Karpas-422 (cell line): Measurements from ENCODE around the gene E2F1. TPM values are rescaled to one million over a fixed set of nuclear protein-coding genes. Genes with fewer than 3 reads are reported as not detected.

Source experiments
- DNase-seq: peaks from one replicate; pipeline ENCODE4 v3.0.0-alpha.2; 2015
- H2AFZ ChIP-seq: fragments of 200-600 bp; sonication (generic); 2 replicates; pipeline ENCODE4 v1.6.1; 2014; ENCODE audit warnings: antibody characterized with exemption, low read length, mixed read lengths
- H3K27ac ChIP-seq: fragments of 200-600 bp; sonication (generic); 2 replicates; pipeline ENCODE4 v1.5.1; 2014; ENCODE audit warnings: mild to moderate bottlenecking, low read length, moderate library complexity
- H3K27me3 ChIP-seq: fragments of 200-600 bp; sonication (generic); 2 replicates; pipeline ENCODE4 v1.6.1; 2014; ENCODE audit warnings: low read length, mixed read lengths
- H3K36me3 ChIP-seq: fragments of 200-600 bp; sonication (generic); 2 replicates; pipeline ENCODE4 v1.6.1; 2014; ENCODE audit warnings: low read length, mixed read lengths; ENCODE audit not compliant: insufficient read depth
- H3K4me1 ChIP-seq: fragments of 200-600 bp; sonication (generic); 2 replicates; pipeline ENCODE4 v1.6.1; 2014; ENCODE audit warnings: mild to moderate bottlenecking, low read length, mixed read lengths
- H3K4me2 ChIP-seq: fragments of 200-600 bp; sonication (generic); 2 replicates; pipeline ENCODE4 v1.6.1; 2014; ENCODE audit warnings: low read length, low read depth, mild to moderate bottlenecking; ENCODE audit not compliant: poor library complexity, severe bottlenecking
- H3K4me3 ChIP-seq: fragments of 200-600 bp; sonication (generic); 2 replicates; pipeline ENCODE4 v1.5.1; 2014; ENCODE audit warnings: mild to moderate bottlenecking, antibody characterized with exemption, low read length, mixed read lengths
- H3K79me2 ChIP-seq: fragments of 200-600 bp; sonication (generic); 2 replicates; pipeline ENCODE4 v1.6.1; 2014; ENCODE audit warnings: mild to moderate bottlenecking, low read length, mixed read lengths
- H3K9ac ChIP-seq: fragments of 200-600 bp; sonication (generic); 2 replicates; pipeline ENCODE4 v1.6.0; 2014; ENCODE audit warnings: low read length
- H3K9me2 ChIP-seq: fragments of 200-600 bp; sonication (generic), shearing (Covaris generic); replicated peaks from 2 replicates; pipeline ENCODE4 v1.6.0; 2014; ENCODE audit warnings: mild to moderate bottlenecking, low read length, moderate library complexity; ENCODE audit not compliant: insufficient read depth
- H3K9me3 ChIP-seq: fragments of 300-700, 200-600 bp; sonication (generic); 2 replicates; pipeline ENCODE4 v1.6.1; 2014; ENCODE audit warnings: low read length, mixed read lengths
- H4K20me1 ChIP-seq: fragments of 200-600 bp; sonication (generic); 2 replicates; pipeline ENCODE4 v1.6.1; 2014; ENCODE audit warnings: mild to moderate bottlenecking, antibody characterized with exemption, low read length, low read depth; ENCODE audit not compliant: insufficient read depth
- total RNA-seq: library from RNA; depleted of rRNA; stranded (reverse); fragments of >200 nt; shearing (Covaris generic); gene quantifications from 2 replicates; pipeline ENCODE4 v1.2.3, GENCODE V29; 2014; ENCODE audit warnings: low replicate concordance

Gene E2F1
- total RNA-seq, 1 experiment from 2014 or later: 19.2 TPM

DNA sequence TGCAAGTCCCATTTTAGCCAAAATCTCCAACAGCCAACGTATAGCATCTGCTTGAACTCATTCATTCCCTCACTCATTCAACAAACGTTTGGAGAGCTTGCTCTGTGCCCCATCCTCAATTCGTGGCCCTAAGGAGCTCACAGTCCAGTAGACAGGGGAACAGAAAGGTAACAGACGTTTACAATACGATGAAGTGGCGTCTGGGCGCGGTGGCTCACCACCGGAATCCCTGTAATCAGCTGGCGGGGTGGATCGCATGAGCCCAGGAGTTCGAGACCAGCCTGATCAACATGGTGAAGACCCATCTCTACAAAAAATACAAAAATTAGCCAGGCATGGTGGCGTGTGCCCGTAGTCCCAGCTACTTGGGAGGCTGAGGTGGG lies 790 bp upstream of the E2F1 start:
- Histone ChIP-seq H3K9ac (peak overlapping the region; percentile 55), H3K27ac (no peak overlapping the region)

DNA sequence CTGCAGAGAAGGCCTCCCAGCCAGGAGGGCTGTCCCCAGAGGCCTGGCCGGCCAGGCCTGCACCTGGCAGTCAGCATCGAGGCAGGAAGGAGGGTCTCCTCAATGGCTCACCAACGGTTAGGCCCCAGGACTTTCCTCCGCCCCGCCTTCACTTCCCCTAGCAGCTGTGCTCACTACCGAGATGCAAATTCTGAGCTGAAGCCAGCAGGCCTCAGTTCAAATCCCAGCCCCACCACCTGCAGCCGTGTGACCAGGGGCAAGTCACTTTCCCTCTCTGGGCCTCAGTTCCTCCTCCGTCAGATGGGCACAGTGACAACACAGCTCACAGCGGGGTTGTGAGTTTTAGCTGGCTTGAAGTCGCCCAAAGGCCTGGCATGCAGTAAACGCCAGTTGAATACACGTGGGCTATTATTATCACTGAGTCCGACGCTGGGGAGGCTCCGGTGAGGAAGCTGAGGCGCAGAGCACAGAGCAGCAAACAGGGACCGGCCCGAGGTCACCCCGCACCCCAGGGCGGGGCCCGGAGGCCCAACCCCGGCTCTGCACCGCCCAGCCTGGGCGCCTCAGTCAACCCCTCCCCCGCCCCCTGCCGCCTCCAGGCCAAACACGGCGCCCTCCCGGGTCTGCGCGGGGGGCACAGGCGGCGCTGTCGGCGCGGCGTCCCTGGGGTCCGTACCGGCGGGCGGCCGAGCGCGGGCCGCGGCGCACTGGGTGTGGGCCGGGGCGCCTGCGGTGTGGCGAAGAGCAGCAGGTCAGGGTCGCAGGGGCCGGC lies 671 bp downstream of the E2F1 start:
- Histone ChIP-seq H2AFZ (no peak overlapping the region), H3K36me3 (no peaks in the 10 kb centered on the region)

More for the DNA sequence above, 790 bp upstream of the E2F1 start:
- no peaks in the 10 kb centered on the region for H3K9me2 ChIP-seq
- no peaks in the 10 kb centered on the region for H3K27me3 ChIP-seq
- DNase-seq: no peak
- no peaks in the 10 kb centered on the region for H3K9me3 ChIP-seq
- H3K36me3 ChIP-seq: no peaks in the 10 kb centered on the region
- peak overlapping the region; percentile 26; the same call in 1 of the 2 replicates for H2AFZ ChIP-seq
- H3K4me3 ChIP-seq: peak overlapping the region; percentile 50; the same call in 1 of the 2 replicates
- H3K79me2 ChIP-seq: peaks cover 32% of the 10 kb centered on the region
- peak overlapping the region; percentile 58 for H3K4me2 ChIP-seq
- peaks cover 42% of the 10 kb centered on the region for H3K4me1 ChIP-seq
- peaks cover 14% of the 10 kb centered on the region; the same call in 1 of the 2 replicates for H4K20me1 ChIP-seq

DNA sequence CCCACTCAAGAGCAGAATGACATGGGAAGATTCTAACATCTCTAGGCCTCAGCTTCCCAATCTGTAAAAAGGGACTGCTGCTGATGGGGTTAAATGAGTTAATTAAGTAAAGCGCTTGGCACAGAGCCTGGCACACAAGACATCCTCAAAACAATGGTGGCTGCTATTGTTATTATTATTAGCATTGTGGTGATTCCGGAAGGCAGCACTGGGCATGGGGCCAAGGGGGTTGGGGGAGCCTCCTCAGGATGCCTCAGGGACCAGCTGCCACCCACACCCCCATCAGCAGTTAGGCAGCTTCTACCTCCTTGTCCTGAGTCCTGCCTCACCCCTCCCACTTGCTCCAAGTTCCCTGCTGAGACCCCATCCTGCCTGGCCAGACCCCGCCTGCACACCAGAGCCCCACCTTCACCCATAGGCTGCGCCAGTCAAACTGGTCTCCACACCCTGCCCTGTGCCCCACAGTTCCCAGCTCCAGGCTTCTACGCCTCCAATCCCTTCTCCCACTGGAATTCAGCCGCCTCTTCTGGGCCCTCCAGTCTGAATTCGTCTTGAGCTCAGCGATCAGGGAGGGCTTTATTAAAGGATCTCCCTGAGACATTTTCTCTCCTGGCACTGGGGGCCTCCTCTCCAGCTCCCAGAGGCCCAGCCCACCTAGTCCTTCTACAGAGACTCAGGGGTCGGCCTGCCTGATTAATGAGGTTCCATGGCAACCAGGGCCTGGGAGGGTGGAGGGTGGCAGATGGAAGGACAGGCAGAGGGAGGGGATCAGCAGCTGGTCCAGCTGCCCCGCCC lies 1.5 kb downstream of the E2F1 start:
- Histone ChIP-seq H3K27me3 (no peaks in the 10 kb centered on the region), H2AFZ (no peak overlapping the region), H3K4me2 (peak overlapping the region; percentile 91), H3K9me3 (no peaks in the 10 kb centered on the region), H3K79me2 (peaks cover 51% of the 10 kb centered on the region), H3K36me3 (no peaks in the 10 kb centered on the region), H3K4me3 (peak overlapping the region; percentile 73), H3K9me2 (no peaks in the 10 kb centered on the region), H3K27ac (peak overlapping the region; percentile 98), H4K20me1 (peaks cover 14% of the 10 kb centered on the region; the same call in 1 of the 2 replicates), H3K4me1 (peaks cover 59% of the 10 kb centered on the region), H3K9ac (peak overlapping the region; percentile 89)
- peak; percentile 61 for DNase-seq

More for the DNA sequence above, 671 bp downstream of the E2F1 start:
- H3K4me1 ChIP-seq: peaks cover 56% of the 10 kb centered on the region
- H3K9me3 ChIP-seq: no peaks in the 10 kb centered on the region
- peak overlapping the region; percentile 73 for H3K4me3 ChIP-seq
- no peaks in the 10 kb centered on the region for H3K9me2 ChIP-seq
- no peaks in the 10 kb centered on the region for H3K27me3 ChIP-seq
- peak overlapping the region; percentile 98 for H3K27ac ChIP-seq
- H3K79me2 ChIP-seq: peaks cover 45% of the 10 kb centered on the region
- DNase-seq: peak; percentile 96
- H3K4me2 ChIP-seq: peak overlapping the region; percentile 91
- peak overlapping the region; percentile 89 for H3K9ac ChIP-seq
- peaks cover 14% of the 10 kb centered on the region; the same call in 1 of the 2 replicates for H4K20me1 ChIP-seq

DNA sequence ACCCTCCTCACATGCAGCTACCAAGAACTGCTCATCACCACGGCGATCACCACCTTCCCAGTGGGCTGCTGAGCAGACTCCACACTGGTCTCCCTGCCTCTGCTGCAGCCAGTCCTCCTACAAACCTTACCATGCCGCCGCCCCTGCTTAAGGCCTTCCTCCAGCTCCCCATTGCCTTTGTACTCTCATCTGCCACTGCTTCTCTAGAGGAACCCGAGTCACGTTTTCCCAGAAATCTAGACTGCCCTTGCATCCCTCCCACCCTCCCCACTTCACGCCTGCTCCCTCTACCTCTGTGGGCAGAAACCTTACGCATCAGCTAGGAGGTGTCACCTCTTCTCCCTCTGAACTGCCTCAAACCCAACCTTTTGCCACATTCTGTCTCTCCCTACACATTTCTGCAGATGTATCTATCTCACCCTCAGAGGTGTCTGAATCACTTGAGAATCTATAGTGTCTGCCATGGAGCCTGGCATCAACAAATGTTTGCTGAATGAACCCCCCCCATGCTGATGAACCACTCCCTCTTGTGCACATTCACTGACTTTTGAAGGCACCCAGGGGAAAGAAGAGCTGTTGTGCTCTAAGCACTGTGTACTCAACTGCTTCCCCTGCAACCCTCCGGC lies 4.3 kb downstream of the E2F1 start:
- peak overlapping the region; percentile 92 for H3K27ac ChIP-seq
- no peaks in the 10 kb centered on the region for H3K9me3 ChIP-seq
- no peak overlapping the region for H2AFZ ChIP-seq
- peaks cover 14% of the 10 kb centered on the region; the same call in 1 of the 2 replicates for H4K20me1 ChIP-seq
- no peaks in the 10 kb centered on the region for H3K9me2 ChIP-seq
- no peaks in the 10 kb centered on the region for H3K36me3 ChIP-seq
- H3K4me3 ChIP-seq: 0 out of 2 replicates have a peak overlapping the region, but pooled peaks have one; percentile 2
- H3K79me2 ChIP-seq: peaks cover 51% of the 10 kb centered on the region
- H3K27me3 ChIP-seq: no peaks in the 10 kb centered on the region
- peaks cover 64% of the 10 kb centered on the region for H3K4me1 ChIP-seq
- H3K4me2 ChIP-seq: peak overlapping the region; percentile 57
- peak overlapping the region; percentile 66 for H3K9ac ChIP-seq
- no peak for DNase-seq

DNA sequence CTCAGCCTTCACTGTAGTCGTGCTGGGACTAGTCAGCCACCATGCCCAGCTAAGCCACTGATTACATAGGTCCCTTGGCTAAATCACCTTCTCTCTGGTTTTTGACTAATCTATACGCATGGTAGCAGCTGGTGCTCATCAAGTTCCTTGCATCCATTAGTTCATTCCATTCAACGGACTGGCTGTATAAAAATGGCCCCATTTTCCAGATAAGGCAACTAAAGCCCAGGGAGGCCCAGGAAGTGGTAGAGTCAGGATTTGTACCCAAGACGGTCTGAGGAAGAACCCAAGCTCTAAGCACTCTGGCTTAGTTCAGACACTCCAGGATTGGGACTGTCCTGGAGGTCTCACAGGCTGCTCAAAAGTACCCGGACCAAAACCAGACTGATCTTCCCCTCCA lies 4.9 kb downstream of the E2F1 start:
- no peak overlapping the region for H3K4me3 ChIP-seq
- H3K79me2 ChIP-seq: peaks cover 51% of the 10 kb centered on the region
- no peaks in the 10 kb centered on the region for H3K9me2 ChIP-seq
- H3K9ac ChIP-seq: peak overlapping the region; percentile 66
- H3K4me2 ChIP-seq: peak overlapping the region; percentile 57
- no peaks in the 10 kb centered on the region for H3K36me3 ChIP-seq
- peaks cover 14% of the 10 kb centered on the region; the same call in 1 of the 2 replicates for H4K20me1 ChIP-seq
- H3K27me3 ChIP-seq: no peaks in the 10 kb centered on the region
- H3K27ac ChIP-seq: peak overlapping the region; percentile 92
- peaks cover 61% of the 10 kb centered on the region for H3K4me1 ChIP-seq
- DNase-seq: no peak
- no peaks in the 10 kb centered on the region for H3K9me3 ChIP-seq
- no peak overlapping the region for H2AFZ ChIP-seq

DNA sequence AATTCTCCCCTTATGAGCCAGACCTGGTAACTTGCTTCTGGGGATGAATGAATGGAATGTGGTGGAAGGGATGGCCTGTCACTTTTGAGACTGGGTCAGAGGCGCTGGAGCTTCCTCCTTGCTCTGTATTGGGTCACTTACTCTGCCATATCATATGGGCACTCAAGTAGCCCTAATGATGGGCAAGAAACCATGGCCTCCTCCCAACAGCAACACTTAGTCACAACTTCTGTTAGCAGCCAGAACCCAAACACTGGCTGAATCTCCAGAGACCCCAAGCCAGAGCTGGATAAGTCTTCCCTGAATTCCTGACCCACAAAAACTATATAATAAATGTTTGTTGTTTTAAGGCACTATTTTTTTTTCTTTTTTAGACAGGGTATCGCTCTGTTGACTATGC lies 5.5 kb downstream of the E2F1 start:
- Histone ChIP-seq H3K4me1 (peaks cover 63% of the 10 kb centered on the region), H3K9me2 (no peaks in the 10 kb centered on the region), H3K79me2 (peaks cover 51% of the 10 kb centered on the region), H3K36me3 (no peaks in the 10 kb centered on the region), H3K4me2 (peak overlapping the region; percentile 57), H2AFZ (no peak overlapping the region), H3K9me3 (no peaks in the 10 kb centered on the region), H3K9ac (peak overlapping the region; percentile 66), H3K4me3 (peak overlapping the region; percentile 39; the same call in 1 of the 2 replicates), H3K27ac (peak overlapping the region; percentile 92), H3K27me3 (no peaks in the 10 kb centered on the region), H4K20me1 (peaks cover 14% of the 10 kb centered on the region; the same call in 1 of the 2 replicates)
- no peak for DNase-seq

DNA sequence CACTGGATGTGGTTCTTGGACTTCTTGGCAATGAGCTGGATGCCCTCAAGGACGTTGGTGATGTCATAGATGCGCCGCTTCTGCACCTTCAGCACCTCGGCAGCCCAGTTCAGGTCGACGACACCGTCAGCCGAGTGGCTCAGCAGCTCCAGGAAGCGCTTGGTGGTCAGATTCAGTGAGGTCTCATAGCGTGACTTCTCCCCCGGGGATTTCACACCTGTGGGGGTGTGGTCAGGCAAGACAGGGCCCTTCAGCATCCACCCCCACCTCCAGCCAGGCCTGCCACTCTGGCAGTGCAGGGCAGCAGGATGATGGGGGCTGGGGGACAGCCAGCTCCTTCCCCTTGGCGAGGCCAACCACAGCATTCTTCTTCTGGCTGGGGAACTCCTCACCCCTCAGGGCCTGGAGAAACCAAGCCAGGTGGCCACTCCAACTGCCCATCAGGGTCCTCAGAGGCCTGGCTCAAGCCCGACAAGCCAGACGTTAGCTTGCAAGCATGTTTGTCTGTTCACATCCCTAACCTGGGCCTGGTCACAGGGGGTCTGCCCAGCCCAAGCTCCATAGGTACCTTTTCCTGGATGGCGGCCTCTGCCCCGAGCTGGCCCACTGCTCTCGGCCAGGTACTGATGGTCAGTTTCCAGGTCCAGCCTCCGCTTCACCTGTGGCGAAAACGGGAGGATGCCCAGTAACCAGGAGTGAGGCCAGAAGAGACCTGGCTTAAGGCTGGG lies 6.3 kb downstream of the E2F1 start:
- H3K27ac ChIP-seq: peak overlapping the region; percentile 92
- peak overlapping the region; percentile 39; the same call in 1 of the 2 replicates for H3K4me3 ChIP-seq
- H3K9me2 ChIP-seq: no peaks in the 10 kb centered on the region
- no peak overlapping the region for H2AFZ ChIP-seq
- peak overlapping the region; percentile 57 for H3K4me2 ChIP-seq
- peaks cover 68% of the 10 kb centered on the region for H3K4me1 ChIP-seq
- peaks cover 12% of the 10 kb centered on the region; the same call in 1 of the 2 replicates for H4K20me1 ChIP-seq
- H3K9me3 ChIP-seq: no peaks in the 10 kb centered on the region
- no peaks in the 10 kb centered on the region for H3K36me3 ChIP-seq
- peak; percentile 91 for DNase-seq
- no peaks in the 10 kb centered on the region for H3K27me3 ChIP-seq
- peaks cover 48% of the 10 kb centered on the region for H3K79me2 ChIP-seq
- H3K9ac ChIP-seq: peak overlapping the region; percentile 66
